Coronary artery (tissue), 2 donors: ENCODE measurements around the gene RNF10.

Source experiments
- DNase-seq: peaks from one replicate; pipeline ENCODE4 v3.0.0-alpha.2; 2017; ENCODE audit warnings: low spot score
- H3K27ac ChIP-seq, 2 donors: fragments of 200-600 bp; sonication (generic); one replicate each; pipeline ENCODE4 v1.5.1; 2016 to 2019
- H3K4me3 ChIP-seq: fragments of 200-600 bp; sonication (generic); 2 replicates; pipeline ENCODE4 v1.5.1; 2016; ENCODE audit warnings: mild to moderate bottlenecking, moderate library complexity
- CTCF ChIP-seq: fragments of 200-600 bp; sonication (generic); IDR thresholded peaks from one replicate; pipeline ENCODE4 v1.5.1; 2019; ENCODE audit warnings: antibody characterized with exemption

Gene RNF10

GRCh38 chr12:120588371-120588770 lies 54.2 kb downstream of the RNF10 start:
- Histone ChIP-seq H3K4me3 (no peak overlapping the region), H3K27ac (no peak overlapping the region)
- no peak for DNase-seq
- TF ChIP-seq CTCF: no peak

GRCh38 chr12:120588948-120589930 lies 55.1 kb downstream of the RNF10 start:
- DNase-seq: no peak
- no peak overlapping the region for H3K4me3 ChIP-seq
- H3K27ac ChIP-seq: no peak overlapping the region
- TF ChIP-seq CTCF: no peak

- Histone ChIP-seq H3K4me3 (no peak overlapping the region), H3K27ac (no peak overlapping the region)
- TF ChIP-seq CTCF: no peak
- DNase-seq: no peak
Observed at GRCh38 chr12:120590741-120591407, 56.7 kb downstream of the RNF10 start.

- Histone ChIP-seq H3K27ac (no peak overlapping the region), H3K4me3 (no peak overlapping the region)
- no peak for DNase-seq
- TF ChIP-seq CTCF: no peak
Observed at GRCh38 chr12:120592121-120593049, 58.2 kb downstream of the RNF10 start.

GRCh38 chr12:120596901-120597300 lies 62.7 kb downstream of the RNF10 start:
- H3K27ac ChIP-seq: no peak overlapping the region
- TF ChIP-seq CTCF: no peak
- no peak for DNase-seq
- no peak overlapping the region for H3K4me3 ChIP-seq

- TF ChIP-seq CTCF: no peak
- DNase-seq: no peak
- Histone ChIP-seq H3K27ac (no peak overlapping the region), H3K4me3 (no peak overlapping the region)
Observed at GRCh38 chr12:120597861-120598260, 63.7 kb downstream of the RNF10 start.
